GM18508 (cell line): ENCODE results near the gene CD69.
A peak's percentile ranks its signal among the peaks of the same experiment; 100 is the strongest.

Experiments used
- ATAC-seq: cut with Tn5 transposase; IDR thresholded peaks from one replicate; pipeline ENCODE4 v1.9.1; 2021; ENCODE audit warnings: moderate number of reproducible peaks; ENCODE audit not compliant: insufficient read depth, unreplicated experiment

The CD69 gene

GRCh38 chr12:9760699-9761418 lies at the start of gene CD69:
TSS of gene CD69 (minus strand) at chr12:9760901. CDS start at chr12:9760820, 81 bp downstream.
- ATAC-seq = no peak

GRCh38 chr12:9809866-9810265 lies 49.2 kb upstream of the CD69 start:
- ATAC-seq = no peak

GRCh38 chr12:9809338-9809737 lies 48.6 kb upstream of the CD69 start:
- no peak for ATAC-seq

- ATAC-seq = no peak
Observed at GRCh38 chr12:9808504-9808903, 47.8 kb upstream of the CD69 start.

- no peak for ATAC-seq
Observed at GRCh38 chr12:9806714-9807113, 46.0 kb upstream of the CD69 start.

- ATAC-seq = no peak
Observed at GRCh38 chr12:9805883-9806282, 45.2 kb upstream of the CD69 start.

GRCh38 chr12:9799961-9800360 lies 39.3 kb upstream of the CD69 start:
- no peak for ATAC-seq

- ATAC-seq = peak; percentile 86
Observed at GRCh38 chr12:9797722-9798619, 37.3 kb upstream of the CD69 start.

GRCh38 chr12:9796971-9797370 lies 36.3 kb upstream of the CD69 start:
- no peak for ATAC-seq

GRCh38 chr12:9796346-9796745 lies 35.6 kb upstream of the CD69 start:
- no peak for ATAC-seq

GRCh38 chr12:9795945-9796344 lies 35.2 kb upstream of the CD69 start:
- ATAC-seq = no peak

- ATAC-seq = no peak
Observed at GRCh38 chr12:9794484-9795093, 33.9 kb upstream of the CD69 start.

GRCh38 chr12:9793779-9794395 lies 33.2 kb upstream of the CD69 start:
- ATAC-seq = no peak

- no peak for ATAC-seq
Observed at GRCh38 chr12:9792961-9793617, 32.4 kb upstream of the CD69 start.

- no peak for ATAC-seq
Observed at GRCh38 chr12:9792185-9792900, 31.6 kb upstream of the CD69 start.

- ATAC-seq = no peak
Observed at GRCh38 chr12:9786726-9787717, 26.3 kb upstream of the CD69 start.

GRCh38 chr12:9784816-9785215 lies 24.1 kb upstream of the CD69 start:
- ATAC-seq = no peak

GRCh38 chr12:9784326-9784725 lies 23.6 kb upstream of the CD69 start:
- no peak for ATAC-seq
